Bronchial epithelial cell (primary cell): ENCODE data around the gene MGAT5. TPM values are rescaled to one million over a fixed set of nuclear protein-coding genes. Genes with fewer than 3 reads are reported as not detected.
A peak's percentile ranks its signal among the peaks of the same experiment; 100 is the strongest.

ENCODE experiments used
- DNase-seq: peaks from one replicate; pipeline ENCODE4 v3.0.0-alpha.2; 2010; ENCODE audit warnings: low read depth
- FAIRE-seq: peaks from 2 replicates; lab custom pipeline; 2011; peaks lifted over from hg19 to GRCh38; lab: Jason Lieb, UNC
- H3K27me3 ChIP-seq: 2 replicates; pipeline ENCODE4 v1.5.1; 2011; ENCODE audit warnings: low read length; ENCODE audit not compliant: control insufficient read depth, insufficient read depth
- H3K36me3 ChIP-seq: 2 replicates; pipeline ENCODE4 v1.5.1; 2011; ENCODE audit warnings: low read length; ENCODE audit not compliant: control insufficient read depth, insufficient read depth
- H3K4me3 ChIP-seq: 2 replicates; pipeline ENCODE4 v1.5.1; 2011; ENCODE audit warnings: mild to moderate bottlenecking, low read depth, low read length, control low read depth
- total RNA-seq: library from RNA; depleted of rRNA; stranded (reverse); fragments of >200 nt; gene quantifications from 2 replicates; pipeline ENCODE4 v1.2.1, GENCODE V29; 2014
- TF ChIP-seq, protein P1 (sequence below): IDR thresholded peaks from 2 replicates; pipeline ENCODE4 v1.5.1; 2011; ENCODE audit warnings: mild to moderate bottlenecking, moderate library complexity, low read length, control low read depth, inconsistent platforms; ENCODE audit not compliant: insufficient read depth, severe bottlenecking

The MGAT5 gene
- total RNA-seq, 1 donor from 2014 or later, result 48.7 TPM

DNA sequence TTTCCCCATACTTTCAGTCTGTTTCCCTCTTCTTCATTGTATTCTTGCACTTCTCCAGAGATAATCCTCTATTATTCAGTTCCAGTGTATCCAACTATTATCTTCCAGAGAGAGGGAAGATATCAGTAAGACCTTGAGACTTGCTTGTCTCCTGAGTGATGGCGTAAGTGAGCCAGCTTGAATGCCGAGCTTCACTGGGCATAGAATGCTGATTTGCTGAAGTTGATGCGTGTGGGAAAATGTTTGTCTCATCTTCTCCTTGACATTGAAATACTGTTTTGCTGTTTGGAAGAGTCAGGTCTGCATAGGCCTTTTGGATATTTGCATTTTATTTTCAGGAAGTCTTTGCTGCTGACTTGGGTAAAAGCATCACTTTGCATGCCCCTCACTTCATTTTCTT, 41.1 kb upstream of the MGAT5 start:
- Histone ChIP-seq H3K36me3 (no peaks in the 10 kb centered on the region), H3K27me3 (no peaks in the 10 kb centered on the region), H3K4me3 (no peak overlapping the region)
- FAIRE-seq (peak; percentile 50), DNase-seq (no peak)
- TF ChIP-seq, protein P1, sequence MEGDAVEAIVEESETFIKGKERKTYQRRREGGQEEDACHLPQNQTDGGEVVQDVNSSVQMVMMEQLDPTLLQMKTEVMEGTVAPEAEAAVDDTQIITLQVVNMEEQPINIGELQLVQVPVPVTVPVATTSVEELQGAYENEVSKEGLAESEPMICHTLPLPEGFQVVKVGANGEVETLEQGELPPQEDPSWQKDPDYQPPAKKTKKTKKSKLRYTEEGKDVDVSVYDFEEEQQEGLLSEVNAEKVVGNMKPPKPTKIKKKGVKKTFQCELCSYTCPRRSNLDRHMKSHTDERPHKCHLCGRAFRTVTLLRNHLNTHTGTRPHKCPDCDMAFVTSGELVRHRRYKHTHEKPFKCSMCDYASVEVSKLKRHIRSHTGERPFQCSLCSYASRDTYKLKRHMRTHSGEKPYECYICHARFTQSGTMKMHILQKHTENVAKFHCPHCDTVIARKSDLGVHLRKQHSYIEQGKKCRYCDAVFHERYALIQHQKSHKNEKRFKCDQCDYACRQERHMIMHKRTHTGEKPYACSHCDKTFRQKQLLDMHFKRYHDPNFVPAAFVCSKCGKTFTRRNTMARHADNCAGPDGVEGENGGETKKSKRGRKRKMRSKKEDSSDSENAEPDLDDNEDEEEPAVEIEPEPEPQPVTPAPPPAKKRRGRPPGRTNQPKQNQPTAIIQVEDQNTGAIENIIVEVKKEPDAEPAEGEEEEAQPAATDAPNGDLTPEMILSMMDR, result no peak

DNA sequence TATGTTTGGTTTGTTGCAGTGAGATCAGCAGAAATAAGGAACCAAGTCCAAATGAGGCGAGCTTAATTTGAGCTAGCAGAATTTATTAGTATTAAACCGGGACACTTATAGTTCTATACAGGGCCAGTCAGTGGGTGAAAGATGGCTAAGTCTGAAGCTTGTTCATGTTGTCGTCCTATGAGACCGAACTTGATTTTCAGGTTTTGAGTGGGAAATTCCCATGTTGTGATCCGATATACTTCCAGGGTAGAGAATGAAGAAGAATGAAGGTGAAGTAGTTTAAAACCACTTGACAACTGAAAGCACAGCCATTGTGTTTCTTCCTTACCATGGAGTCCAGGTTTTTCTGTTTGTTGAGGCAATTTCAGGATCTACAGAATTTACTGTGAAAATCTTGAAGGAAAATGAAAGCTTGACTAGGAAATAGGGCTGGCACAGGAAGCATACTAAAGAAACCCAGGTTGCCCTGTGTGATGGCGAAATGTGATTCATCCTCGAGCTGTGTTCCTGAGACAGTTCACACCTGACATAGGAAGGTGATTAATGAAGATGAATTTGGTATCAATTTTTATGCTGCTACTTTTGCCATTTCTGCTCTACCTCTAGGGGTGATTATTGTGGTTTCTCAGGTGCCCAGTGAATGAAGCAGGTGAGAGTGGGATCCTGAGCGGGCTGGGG, 37.6 kb upstream of the MGAT5 start:
- TF ChIP-seq, protein P1, result no peak
- no peaks in the 10 kb centered on the region for H3K36me3 ChIP-seq
- no peaks in the 10 kb centered on the region for H3K27me3 ChIP-seq
- FAIRE-seq, result no peak
- peak; percentile 89 for DNase-seq
- H3K4me3 ChIP-seq, result no peak overlapping the region

DNA sequence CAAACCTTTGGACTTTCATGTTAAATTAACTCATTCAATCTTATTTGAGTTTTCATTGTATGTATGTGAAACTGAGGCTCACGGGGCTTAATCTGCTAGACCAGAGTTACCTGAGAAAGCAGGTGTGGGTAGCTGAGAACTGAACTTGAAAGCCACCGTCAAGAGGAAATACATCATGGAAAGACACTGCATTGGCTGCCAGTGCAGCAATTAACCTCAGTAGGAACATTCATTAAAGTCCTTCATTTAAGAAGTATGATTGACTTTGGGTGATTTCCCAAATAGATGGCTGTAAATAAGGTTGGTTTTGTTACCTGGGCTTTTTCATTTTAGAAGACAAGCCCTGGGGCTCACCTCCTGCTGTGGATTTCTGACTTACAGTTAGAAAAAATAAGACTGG, 36.5 kb upstream of the MGAT5 start:
- TF ChIP-seq, protein P1, result no peak
- Histone ChIP-seq H3K36me3 (no peaks in the 10 kb centered on the region), H3K4me3 (no peak overlapping the region), H3K27me3 (no peaks in the 10 kb centered on the region)
- FAIRE-seq, result no peak
- no peak for DNase-seq

DNA sequence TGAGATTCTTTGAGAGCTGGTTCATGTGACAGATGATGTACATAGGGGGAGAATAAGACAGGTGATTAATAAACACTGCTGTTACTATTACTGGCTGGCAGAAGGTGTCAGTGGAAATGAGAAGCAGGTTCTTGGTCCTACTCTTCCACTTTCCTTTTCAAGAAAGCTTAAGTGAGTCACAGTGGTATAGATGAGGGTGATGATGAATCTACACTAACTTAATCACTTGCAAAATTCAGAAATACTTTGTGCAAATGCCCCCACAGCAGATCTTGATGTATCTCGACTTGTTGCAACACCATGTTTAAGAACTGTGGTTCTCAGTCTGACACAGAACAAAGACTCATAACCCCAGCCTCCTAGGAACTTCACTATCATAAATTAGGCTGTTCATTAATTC, 35.9 kb upstream of the MGAT5 start:
- TF ChIP-seq, protein P1, result no peak
- peak; percentile 60 for DNase-seq
- FAIRE-seq, result no peak
- Histone ChIP-seq H3K4me3 (no peak overlapping the region), H3K27me3 (no peaks in the 10 kb centered on the region), H3K36me3 (no peaks in the 10 kb centered on the region)

DNA sequence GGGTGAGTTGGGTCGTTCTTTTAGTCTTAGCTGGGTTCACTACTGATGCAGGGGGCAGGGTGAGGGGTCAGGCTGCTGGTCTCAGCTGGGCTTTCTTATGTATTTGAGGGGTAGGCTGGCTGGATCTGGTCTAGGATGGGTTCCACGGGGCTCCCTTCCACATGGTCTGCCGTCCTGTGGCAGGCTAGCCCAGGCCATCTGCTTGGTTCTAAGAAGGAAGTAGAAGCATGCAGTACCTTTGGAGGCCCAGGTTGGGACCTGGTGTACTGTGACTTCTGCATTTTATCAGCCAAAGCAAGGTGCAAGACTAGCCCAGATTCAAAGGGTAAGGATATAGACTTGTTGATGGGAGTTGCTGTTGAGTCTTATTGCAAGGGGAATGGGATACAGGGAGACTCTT, 35.5 kb upstream of the MGAT5 start:
- TF ChIP-seq, protein P1, result no peak
- DNase-seq (no peak), FAIRE-seq (no peak)
- Histone ChIP-seq H3K36me3 (no peaks in the 10 kb centered on the region), H3K4me3 (no peak overlapping the region), H3K27me3 (no peaks in the 10 kb centered on the region)

DNA sequence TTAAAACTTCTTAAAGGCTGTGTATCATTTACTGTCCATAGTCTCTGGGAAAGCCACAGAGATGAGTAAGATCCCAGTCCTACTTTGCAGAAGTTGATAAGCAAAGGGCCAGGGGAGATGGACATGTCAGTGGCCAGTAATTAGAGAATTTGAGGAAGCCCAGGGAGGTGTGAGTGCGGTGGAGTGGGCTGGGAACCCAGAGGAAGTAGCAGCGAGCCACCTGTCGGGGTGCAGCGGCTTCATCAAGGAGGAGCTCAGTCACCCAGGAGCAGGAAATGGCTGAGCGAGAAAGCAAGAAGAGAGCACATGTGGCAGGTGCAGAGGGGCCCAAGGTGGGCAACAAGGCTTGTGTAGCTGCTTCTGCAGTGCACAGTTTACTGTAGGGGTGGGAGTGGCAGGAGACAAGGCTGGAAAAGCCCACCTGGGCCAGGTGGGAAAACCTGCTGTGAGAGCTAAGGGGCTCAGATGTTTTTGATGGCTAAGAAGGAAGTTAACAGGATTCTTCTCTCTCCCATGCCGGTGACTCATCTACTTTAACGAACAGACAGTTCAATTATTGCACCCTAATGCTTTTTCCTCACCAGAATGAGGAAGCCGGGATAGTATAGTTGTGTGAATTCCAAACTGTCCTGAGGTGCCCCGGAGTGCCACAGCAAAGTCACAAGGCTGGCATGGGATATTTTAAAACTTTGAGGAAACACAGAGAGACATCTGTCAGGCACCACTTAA, 34.8 kb upstream of the MGAT5 start:
- no peak for FAIRE-seq
- no peak overlapping the region for H3K4me3 ChIP-seq
- H3K36me3 ChIP-seq, result no peaks in the 10 kb centered on the region
- no peaks in the 10 kb centered on the region for H3K27me3 ChIP-seq
- TF ChIP-seq, protein P1, result no peak
- no peak for DNase-seq
